Measurements from ENCODE around the gene ATP8B4. TPM values are rescaled to one million over a fixed set of nuclear protein-coding genes. Genes with fewer than 3 reads are reported as not detected.

The ATP8B4 gene
- total and polyA plus RNA-seq, 10 of the 15 experiments (the other 5 are each of a cell fraction or from before 2014, with no cell fraction given), result 0.02 to 0.94 (median 0.19) TPM

DNA sequence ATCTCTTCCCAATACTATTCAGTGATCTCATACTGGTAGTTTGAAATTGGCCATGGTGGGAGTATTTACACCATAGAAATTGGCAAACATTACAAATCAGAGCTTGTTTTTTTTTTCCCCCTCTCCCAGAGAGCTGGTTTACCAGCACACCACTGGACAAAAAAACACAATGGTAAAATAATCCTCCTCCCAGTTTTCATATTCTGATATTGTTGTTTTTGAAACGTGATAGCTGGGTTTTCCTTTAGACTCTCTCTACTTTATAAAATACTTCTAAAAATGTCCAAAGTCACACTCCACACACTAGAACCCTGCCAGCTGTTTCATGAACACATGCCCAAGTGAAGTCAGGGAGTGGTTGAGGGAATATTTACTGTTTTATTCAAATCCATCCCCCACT, 310.7 kb downstream of the ATP8B4 start:
- ChIA-PET POLR2A (no interaction called here), RAD21 (ENCODE audit: unreplicated experiment) (no interaction called here), CTCF (no interaction called here), SMC1A (ENCODE audit: uncharacterized antibody, unreplicated experiment) (interaction anchor here (0.8 kb wide), 1 partner anchor 11 kb away, joined by 4 read pairs; no protein-coding TSS in a partner anchor)
- H3K27ac ChIP-seq (ENCODE audit: control insufficient read depth, insufficient read depth), result no peak overlapping the region
- H4K20me1 ChIP-seq (ENCODE audit: control insufficient read depth, insufficient read depth), result no peaks in the 10 kb centered on the region
- no peak overlapping the region for H3K4me3 ChIP-seq
- in situ Hi-C loops (cut with MboI), result no loop called here
- H3K4me2 ChIP-seq (ENCODE audit: control insufficient read depth, insufficient read depth), result no peak overlapping the region
- H3K36me3 ChIP-seq (ENCODE audit: control insufficient read depth in 2 of 2, insufficient read depth in 2 of 2, low read length in 1 of 2), result no peaks in the 10 kb centered on the region
- BruUV-seq (replicated peaks), result no TSS peak
- no peak overlapping the region for H3K9ac ChIP-seq (ENCODE audit: control insufficient read depth, insufficient read depth, low read length)
- H3K4me1 ChIP-seq (ENCODE audit: control insufficient read depth, insufficient read depth, low read length), result no peaks in the 10 kb centered on the region
- H3K27me3 ChIP-seq (replicated peaks in 1 of 2; ENCODE audit: control insufficient read depth in 2 of 2, insufficient read depth in 2 of 2, low read length in 1 of 2), result no peaks in the 10 kb centered on the region
- H2AFZ ChIP-seq (ENCODE audit: control insufficient read depth, low read depth, low read length), result no peak overlapping the region
- H3K9me3 ChIP-seq (replicated peaks; ENCODE audit: control insufficient read depth, insufficient read depth, low read length), result no peaks in the 10 kb centered on the region
- no peak for ATAC-seq
- no peak for FAIRE-seq
- WGBS (ENCODE audit: insufficient coverage, insufficient replicate concordance, low lambda C conversion rate, missing lambda C conversion rate), result 0% methylated on average over 1 of the region's 1 CpG
- no peaks in the 10 kb centered on the region for H3K79me2 ChIP-seq (ENCODE audit: control insufficient read depth, insufficient read depth, low read length)
- intact Hi-C loops (cut with micrococcal nuclease; ENCODE audit: unreplicated experiment), result no loop called here
- no peak for DNase-seq (ENCODE audit: low read depth, low spot score)
- TF ChIP-seq NRF1 (conservative IDR thresholded peaks at IDR 0.05; ENCODE audit: low read depth, low read length), result no peak
- no peak for TF ChIP-seq HDAC2 (IDR thresholded peaks at IDR 0.05)
- TF ChIP-seq, protein P1, sequence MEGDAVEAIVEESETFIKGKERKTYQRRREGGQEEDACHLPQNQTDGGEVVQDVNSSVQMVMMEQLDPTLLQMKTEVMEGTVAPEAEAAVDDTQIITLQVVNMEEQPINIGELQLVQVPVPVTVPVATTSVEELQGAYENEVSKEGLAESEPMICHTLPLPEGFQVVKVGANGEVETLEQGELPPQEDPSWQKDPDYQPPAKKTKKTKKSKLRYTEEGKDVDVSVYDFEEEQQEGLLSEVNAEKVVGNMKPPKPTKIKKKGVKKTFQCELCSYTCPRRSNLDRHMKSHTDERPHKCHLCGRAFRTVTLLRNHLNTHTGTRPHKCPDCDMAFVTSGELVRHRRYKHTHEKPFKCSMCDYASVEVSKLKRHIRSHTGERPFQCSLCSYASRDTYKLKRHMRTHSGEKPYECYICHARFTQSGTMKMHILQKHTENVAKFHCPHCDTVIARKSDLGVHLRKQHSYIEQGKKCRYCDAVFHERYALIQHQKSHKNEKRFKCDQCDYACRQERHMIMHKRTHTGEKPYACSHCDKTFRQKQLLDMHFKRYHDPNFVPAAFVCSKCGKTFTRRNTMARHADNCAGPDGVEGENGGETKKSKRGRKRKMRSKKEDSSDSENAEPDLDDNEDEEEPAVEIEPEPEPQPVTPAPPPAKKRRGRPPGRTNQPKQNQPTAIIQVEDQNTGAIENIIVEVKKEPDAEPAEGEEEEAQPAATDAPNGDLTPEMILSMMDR (IDR thresholded peaks at IDR 0.05 in 2 of 3, conservative IDR thresholded peaks at IDR 0.05 in 1 of 3; ENCODE audit: control insufficient read depth in 2 of 3, extremely low read depth in 1 of 3, insufficient read depth in 1 of 3, low read depth in 3 of 3, low read length in 3 of 3), result no peak
- TF ChIP-seq MYB (IDR thresholded peaks at IDR 0.05; ENCODE audit: borderline replicate concordance, low read depth, low read length), result no peak
- TF ChIP-seq MEF2B (IDR thresholded peaks at IDR 0.05; ENCODE audit: partially characterized antibody, poor library complexity, severe bottlenecking), result no peak
- TF ChIP-seq ATF7 (IDR thresholded peaks at IDR 0.05; ENCODE audit: low read depth), result no peak
- no peak for TF ChIP-seq NR2F1 (conservative IDR thresholded peaks at IDR 0.05)
- no peak for TF ChIP-seq TCF7 (IDR thresholded peaks at IDR 0.05; ENCODE audit: borderline replicate concordance)
- TF ChIP-seq POLR2AphosphoS5 (IDR thresholded peaks at IDR 0.05; ENCODE audit: low read length), result no peak
- TF ChIP-seq EP300 (IDR thresholded peaks at IDR 0.05; ENCODE audit: borderline replicate concordance in 1 of 2, control insufficient read depth in 1 of 2, low read depth in 2 of 2, low read length in 2 of 2), result no peak
- no peak for TF ChIP-seq BACH1 (IDR thresholded peaks at IDR 0.05; ENCODE audit: borderline replicate concordance)
- no peak for TF ChIP-seq GATAD2B (conservative IDR thresholded peaks at IDR 0.05; ENCODE audit: low read depth)
- TF ChIP-seq MEF2A (IDR thresholded peaks at IDR 0.05; ENCODE audit: insufficient read depth, low read depth, low read length), result no peak
- no peak for TF ChIP-seq RELA (IDR thresholded peaks at IDR 0.05; ENCODE audit: borderline replicate concordance, partially characterized antibody)
- no peak for TF ChIP-seq PAX8 (IDR thresholded peaks at IDR 0.05)
- no peak for TF ChIP-seq CREB1 (IDR thresholded peaks at IDR 0.05; ENCODE audit: low read depth)
- no peak for TF ChIP-seq HCFC1 (IDR thresholded peaks at IDR 0.05; ENCODE audit: low read length)
- no peak for TF ChIP-seq SMAD5 (IDR thresholded peaks at IDR 0.05; ENCODE audit: low read depth)

Measured in GM12878 (cell line).